Gastrocnemius medialis (tissue), 4 donors: ENCODE measurements around the gene ADARB2. TPM values are rescaled to one million over a fixed set of nuclear protein-coding genes. Genes with fewer than 3 reads are reported as not detected.

ENCODE experiments used
- ATAC-seq, 2 donors: fragments of 150-250 bp; one replicate each; pipeline ENCODE4 v1.9.1; 2016
- DNase-seq, 2 donors: peaks; one replicate each; pipeline ENCODE4 v3.0.0-alpha.2; 2019
- H3K27ac ChIP-seq, 4 donors: fragments of 200-600 bp; sonication (generic); 1 replicate in 1 of 4; 2 replicates in 3 of 4; pipeline ENCODE4 v1.5.1; 2016 to 2018; ENCODE audit warnings: mild to moderate bottlenecking in 2 of 4, moderate library complexity in 1 of 4
- H3K27me3 ChIP-seq, 3 donors: fragments of 200-600 bp; sonication (generic) in 2 of 3; 1 replicate in 1 of 3; 2 replicates in 2 of 3; pipeline versions ENCODE4 v1.5.1 to v1.6.0; 2016 to 2019; ENCODE audit warnings: mild to moderate bottlenecking in 1 of 3, moderate library complexity in 1 of 3
- H3K36me3 ChIP-seq, 2 donors: fragments of 200-600 bp; sonication (generic) in 1 of 2; one replicate each; pipeline ENCODE4 v1.5.1; 2017 to 2018
- H3K4me1 ChIP-seq, 2 donors: fragments of 200-600 bp; sonication (generic) in 1 of 2; one replicate each; pipeline ENCODE4 v1.5.1; 2016 to 2017; ENCODE audit warnings: mild to moderate bottlenecking in 2 of 2
- H3K4me3 ChIP-seq, 4 donors: fragments of 200-600 bp; sonication (generic) in 3 of 4; 1 replicate in 1 of 4; 2 replicates in 3 of 4; pipeline ENCODE4 v1.5.1; 2016 to 2019; ENCODE audit warnings: mild to moderate bottlenecking in 2 of 4
- H3K9me3 ChIP-seq, 3 donors: fragments of 200-600 bp; sonication (generic) in 2 of 3; 1 replicate in 1 of 3; 2 replicates in 2 of 3; pipeline ENCODE4 v1.5.1; 2016 to 2019
- CTCF ChIP-seq, 5 experiments: fragments of 450-650 bp in 3 of 5; fragments of 200-600 bp in 2 of 5; sonication (generic) in 2 of 5; IDR thresholded peaks in 4 of 5; conservative IDR thresholded peaks in 1 of 5; 1 replicate in 4 of 5; 2 replicates in 1 of 5; pipeline ENCODE4 v1.5.1; 2016 to 2019; ENCODE audit warnings: antibody characterized with exemption in 5 of 5, mild to moderate bottlenecking in 3 of 5, moderate library complexity in 3 of 5
- POLR2A ChIP-seq, 2 donors: fragments of 450-650 bp; IDR thresholded peaks; one replicate each; pipeline ENCODE4 v1.6.1; 2017; ENCODE audit warnings: antibody characterized with exemption in 2 of 2, mild to moderate bottlenecking in 2 of 2, moderate library complexity in 2 of 2
- in situ Hi-C, 4 donors: fragments of 200-750 bp; cut with MboI; loops; one replicate each; pipeline versions ENCODE4 v1.15.0 to v1.8.0; 2017; ENCODE audit warnings: low sequenced_read_pairs in 4 of 4
- intact Hi-C: fragments of 100-400 bp; cut with DNase I; formaldehyde crosslinking; loops from one replicate; pipeline ENCODE4 v1.15.1; 2023; ENCODE audit warnings: low total_unique reads
- total RNA-seq, 4 donors: library from RNA; depleted of rRNA; stranded (reverse); fragments of >200 nt; gene quantifications; one replicate each; pipeline versions ENCODE4 v1.1.0 to v1.2.3, GENCODE V29; 2016

Gene ADARB2
- total RNA-seq, 4 donors from 2014 or later: 0.07 to 0.87 (median 0.10) TPM

- Histone ChIP-seq H3K36me3 (no peaks in the 10 kb centered on the region), H3K9me3 (no peaks in the 10 kb centered on the region), H3K4me3 (no peak overlapping the region), H3K27ac (no peak overlapping the region), H3K4me1 (no peaks in the 10 kb centered on the region), H3K27me3 (no peaks in the 10 kb centered on the region)
- DNase-seq (no peak), ATAC-seq (no peak)
- in situ Hi-C loops (no loop called here), intact Hi-C loops (no loop called here)
- TF ChIP-seq CTCF (IDR thresholded peaks at IDR 0.05 in 4 of 5, conservative IDR thresholded peaks at IDR 0.05 in 1 of 5): no peak
- no peak for TF ChIP-seq POLR2A (IDR thresholded peaks at IDR 0.05)
Measured at GRCh38 chr10:1363446-1364121, 373.7 kb downstream of the ADARB2 start.

- in situ Hi-C loops: no loop called here
- no peak for ATAC-seq
- Histone ChIP-seq H3K4me3 (no peak overlapping the region), H3K4me1 (no peaks in the 10 kb centered on the region), H3K27me3 (no peaks in the 10 kb centered on the region), H3K27ac (no peak overlapping the region), H3K9me3 (no peaks in the 10 kb centered on the region), H3K36me3 (no peaks in the 10 kb centered on the region)
- TF ChIP-seq CTCF (IDR thresholded peaks at IDR 0.05 in 4 of 5, conservative IDR thresholded peaks at IDR 0.05 in 1 of 5) (no peak), POLR2A (IDR thresholded peaks at IDR 0.05) (no peak)
- DNase-seq: no peak
- intact Hi-C loops: no loop called here
Measured at GRCh38 chr10:1362589-1363445, 374.5 kb downstream of the ADARB2 start.

- Histone ChIP-seq H3K27me3 (no peaks in the 10 kb centered on the region), H3K27ac (no peak overlapping the region), H3K36me3 (no peaks in the 10 kb centered on the region), H3K9me3 (no peaks in the 10 kb centered on the region), H3K4me1 (no peaks in the 10 kb centered on the region), H3K4me3 (no peak overlapping the region)
- TF ChIP-seq CTCF (IDR thresholded peaks at IDR 0.05 in 4 of 5, conservative IDR thresholded peaks at IDR 0.05 in 1 of 5) (no peak), POLR2A (IDR thresholded peaks at IDR 0.05) (no peak)
- no peak for DNase-seq
- intact Hi-C loops (no loop called here), in situ Hi-C loops (no loop called here)
- no peak for ATAC-seq
Measured at GRCh38 chr10:1361411-1362105, 375.8 kb downstream of the ADARB2 start.

- no peak for ATAC-seq
- intact Hi-C loops (no loop called here), in situ Hi-C loops (no loop called here)
- H3K4me1 ChIP-seq: no peaks in the 10 kb centered on the region
- no peak overlapping the region for H3K4me3 ChIP-seq
- TF ChIP-seq CTCF (IDR thresholded peaks at IDR 0.05 in 4 of 5, conservative IDR thresholded peaks at IDR 0.05 in 1 of 5) (no peak), POLR2A (IDR thresholded peaks at IDR 0.05) (no peak)
- H3K27ac ChIP-seq: no peak overlapping the region
- no peaks in the 10 kb centered on the region for H3K36me3 ChIP-seq
- no peak for DNase-seq
- no peaks in the 10 kb centered on the region for H3K27me3 ChIP-seq
- no peaks in the 10 kb centered on the region for H3K9me3 ChIP-seq
Measured at GRCh38 chr10:1360558-1361164, 376.7 kb downstream of the ADARB2 start.
